Vagina (tissue), 2 donors: ENCODE data around the gene ENAH.

Experiments
- POLR2AphosphoS5 ChIP-seq, 2 donors: sonication (generic); formaldehyde crosslinking; IDR thresholded peaks; one replicate each; pipeline ENCODE4 v1.9.0; 2017; ENCODE audit warnings: antibody characterized with exemption in 2 of 2, mild to moderate bottlenecking in 2 of 2, low read depth in 1 of 2; ENCODE audit not compliant: insufficient read depth in 1 of 2
- TF ChIP-seq, protein P1 (sequence below), 3 experiments: fragments of 450-650 bp in 2 of 3; fragments of 200-600 bp in 1 of 3; sonication (generic) in 1 of 3; IDR thresholded peaks; one replicate each; pipeline ENCODE4 v1.5.1; 2017 to 2019; ENCODE audit warnings: antibody characterized with exemption in 3 of 3, mild to moderate bottlenecking in 2 of 3, moderate library complexity in 2 of 3

DNA sequence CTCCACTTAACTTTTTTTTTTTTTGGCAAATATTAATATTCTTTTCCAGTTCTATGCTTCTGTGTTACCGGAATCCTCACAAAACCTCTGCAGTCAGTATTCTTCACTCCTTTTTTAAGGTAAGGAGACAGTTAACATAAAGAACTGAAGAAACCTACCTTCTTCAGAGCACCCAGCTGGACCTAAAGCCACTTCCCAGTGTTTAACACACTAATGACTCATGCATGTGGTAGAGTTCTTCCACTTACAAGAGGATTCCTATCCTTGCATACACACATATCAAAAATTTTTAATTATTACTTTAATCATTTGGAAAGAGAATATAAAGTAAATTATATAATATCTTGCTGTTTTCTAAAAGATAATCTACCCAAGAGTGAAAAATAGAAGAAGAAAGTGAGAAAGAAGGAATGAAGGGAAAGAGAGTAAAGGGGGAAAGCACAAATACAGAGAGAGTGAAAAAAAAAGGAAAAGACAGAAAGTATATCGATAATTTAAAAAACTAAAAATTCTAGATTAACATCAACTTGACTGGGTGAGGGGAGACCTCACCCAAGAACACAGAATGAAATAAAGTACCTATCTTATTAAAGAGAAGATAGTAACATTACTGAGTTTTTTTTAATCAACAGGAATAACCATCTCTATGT is 54.9 kb downstream of the ENAH start:
- TF ChIP-seq POLR2AphosphoS5 (IDR thresholded peaks at IDR 0.05; ENCODE audit: insufficient read depth in 1 of 2, low read depth in 1 of 2), result no peak
- TF ChIP-seq, protein P1, sequence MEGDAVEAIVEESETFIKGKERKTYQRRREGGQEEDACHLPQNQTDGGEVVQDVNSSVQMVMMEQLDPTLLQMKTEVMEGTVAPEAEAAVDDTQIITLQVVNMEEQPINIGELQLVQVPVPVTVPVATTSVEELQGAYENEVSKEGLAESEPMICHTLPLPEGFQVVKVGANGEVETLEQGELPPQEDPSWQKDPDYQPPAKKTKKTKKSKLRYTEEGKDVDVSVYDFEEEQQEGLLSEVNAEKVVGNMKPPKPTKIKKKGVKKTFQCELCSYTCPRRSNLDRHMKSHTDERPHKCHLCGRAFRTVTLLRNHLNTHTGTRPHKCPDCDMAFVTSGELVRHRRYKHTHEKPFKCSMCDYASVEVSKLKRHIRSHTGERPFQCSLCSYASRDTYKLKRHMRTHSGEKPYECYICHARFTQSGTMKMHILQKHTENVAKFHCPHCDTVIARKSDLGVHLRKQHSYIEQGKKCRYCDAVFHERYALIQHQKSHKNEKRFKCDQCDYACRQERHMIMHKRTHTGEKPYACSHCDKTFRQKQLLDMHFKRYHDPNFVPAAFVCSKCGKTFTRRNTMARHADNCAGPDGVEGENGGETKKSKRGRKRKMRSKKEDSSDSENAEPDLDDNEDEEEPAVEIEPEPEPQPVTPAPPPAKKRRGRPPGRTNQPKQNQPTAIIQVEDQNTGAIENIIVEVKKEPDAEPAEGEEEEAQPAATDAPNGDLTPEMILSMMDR (IDR thresholded peaks at IDR 0.05), result no peak
